GM10248 (cell line): ENCODE results near the gene PLCL1.

Experiments
- CTCF ChIA-PET: fragments of 300-600 bp; sonication (Branson Sonifier 250); formaldehyde crosslinking; extraction: SDS; loops from one replicate; lab custom pipeline; 2021; ENCODE audit warnings: antibody characterized with exemption; lab: Yijun Ruan, JAX
- POLR2A ChIA-PET: fragments of 350-650 bp; sonication (Branson Sonifier 250); formaldehyde crosslinking; extraction: SDS; loops from one replicate; lab custom pipeline; 2020; ENCODE audit warnings: antibody characterized with exemption; lab: Yijun Ruan, JAX
- DNase-seq: peaks from one replicate; pipeline ENCODE4 v3.0.0; 2012; ENCODE audit errors: extremely low spot score
- CTCF ChIP-seq: IDR thresholded peaks from 2 replicates; pipeline ENCODE4 v1.5.1; 2012; ENCODE audit warnings: mild to moderate bottlenecking, low read depth; ENCODE audit errors: extremely low read depth, missing control alignments, control extremely low read depth

Gene PLCL1

GRCh38 chr2:197838579-197838978 lies 34.2 kb downstream of the PLCL1 start:
- DNase-seq, result no peak
- CTCF ChIA-PET, result interaction anchor here (1.1 to 4.2 kb wide), 7 partner anchors 9 to 239 kb away, joined by 3 to 31 read pairs (median 7); no protein-coding TSS in a partner anchor
- no peak for TF ChIP-seq CTCF
- POLR2A ChIA-PET, result no interaction called here

- no peak for DNase-seq
- no peak for TF ChIP-seq CTCF
- CTCF ChIA-PET, result interaction anchor here (0.9 to 4.2 kb wide), 5 partner anchors 8 to 214 kb away, joined by 3 to 31 read pairs (median 7); no protein-coding TSS in a partner anchor
- POLR2A ChIA-PET, result no interaction called here
Measured at GRCh38 chr2:197839327-197839726, 34.9 kb downstream of the PLCL1 start.

- ChIA-PET CTCF (interaction anchor here (0.9 to 4.2 kb wide), 6 partner anchors 9 to 457 kb away, joined by 3 to 31 read pairs (median 4); no protein-coding TSS in a partner anchor), POLR2A (no interaction called here)
Measured at GRCh38 chr2:197839856-197840255, 35.5 kb downstream of the PLCL1 start.

GRCh38 chr2:197846128-197846527 lies 41.7 kb downstream of the PLCL1 start:
- CTCF ChIA-PET, result interaction anchor here (1.2 to 2.8 kb wide), 2 partner anchors 9 to 13 kb away, joined by 3 to 10 read pairs; no protein-coding TSS in a partner anchor
- DNase-seq, result no peak
- POLR2A ChIA-PET, result no interaction called here
- no peak for TF ChIP-seq CTCF

More at GRCh38 chr2:197839856-197840255, 35.5 kb downstream of the PLCL1 start:
- no peak for DNase-seq
- no peak for TF ChIP-seq CTCF

- no peak for DNase-seq
- no peak for TF ChIP-seq CTCF
- POLR2A ChIA-PET, result no interaction called here
- CTCF ChIA-PET, result interaction anchor here (2.1 to 2.8 kb wide), 2 partner anchors 9 to 19 kb away, joined by 5 to 10 read pairs; no protein-coding TSS in a partner anchor
Measured at GRCh38 chr2:197846777-197847176, 42.4 kb downstream of the PLCL1 start.

- DNase-seq, result no peak
- TF ChIP-seq CTCF, result no peak
- ChIA-PET CTCF (interaction anchor here (1.3 to 2.8 kb wide), 4 partner anchors 11 to 280 kb away, joined by 3 to 10 read pairs (median 5); no protein-coding TSS in a partner anchor), POLR2A (no interaction called here)
Measured at GRCh38 chr2:197847651-197848401, 43.4 kb downstream of the PLCL1 start.
